ENCODE results near the gene NCOA5.

The NCOA5 gene

GRCh38 chr20:46071573-46071972 is 18.2 kb downstream of the NCOA5 start:
- no peak overlapping the region for H3K4me3 ChIP-seq (ENCODE audit: low read depth, low read length)
- TF ChIP-seq, protein P1, sequence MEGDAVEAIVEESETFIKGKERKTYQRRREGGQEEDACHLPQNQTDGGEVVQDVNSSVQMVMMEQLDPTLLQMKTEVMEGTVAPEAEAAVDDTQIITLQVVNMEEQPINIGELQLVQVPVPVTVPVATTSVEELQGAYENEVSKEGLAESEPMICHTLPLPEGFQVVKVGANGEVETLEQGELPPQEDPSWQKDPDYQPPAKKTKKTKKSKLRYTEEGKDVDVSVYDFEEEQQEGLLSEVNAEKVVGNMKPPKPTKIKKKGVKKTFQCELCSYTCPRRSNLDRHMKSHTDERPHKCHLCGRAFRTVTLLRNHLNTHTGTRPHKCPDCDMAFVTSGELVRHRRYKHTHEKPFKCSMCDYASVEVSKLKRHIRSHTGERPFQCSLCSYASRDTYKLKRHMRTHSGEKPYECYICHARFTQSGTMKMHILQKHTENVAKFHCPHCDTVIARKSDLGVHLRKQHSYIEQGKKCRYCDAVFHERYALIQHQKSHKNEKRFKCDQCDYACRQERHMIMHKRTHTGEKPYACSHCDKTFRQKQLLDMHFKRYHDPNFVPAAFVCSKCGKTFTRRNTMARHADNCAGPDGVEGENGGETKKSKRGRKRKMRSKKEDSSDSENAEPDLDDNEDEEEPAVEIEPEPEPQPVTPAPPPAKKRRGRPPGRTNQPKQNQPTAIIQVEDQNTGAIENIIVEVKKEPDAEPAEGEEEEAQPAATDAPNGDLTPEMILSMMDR (IDR thresholded peaks at IDR 0.05; ENCODE audit: borderline replicate concordance, insufficient read depth, low read depth, low read length), result no peak

- no peak overlapping the region for H3K4me3 ChIP-seq (ENCODE audit: low read depth, low read length)
- TF ChIP-seq, protein P1 (IDR thresholded peaks at IDR 0.05; ENCODE audit: borderline replicate concordance, insufficient read depth, low read depth, low read length), result no peak
Measured at GRCh38 chr20:46070215-46070900, 19.4 kb downstream of the NCOA5 start.

DNA sequence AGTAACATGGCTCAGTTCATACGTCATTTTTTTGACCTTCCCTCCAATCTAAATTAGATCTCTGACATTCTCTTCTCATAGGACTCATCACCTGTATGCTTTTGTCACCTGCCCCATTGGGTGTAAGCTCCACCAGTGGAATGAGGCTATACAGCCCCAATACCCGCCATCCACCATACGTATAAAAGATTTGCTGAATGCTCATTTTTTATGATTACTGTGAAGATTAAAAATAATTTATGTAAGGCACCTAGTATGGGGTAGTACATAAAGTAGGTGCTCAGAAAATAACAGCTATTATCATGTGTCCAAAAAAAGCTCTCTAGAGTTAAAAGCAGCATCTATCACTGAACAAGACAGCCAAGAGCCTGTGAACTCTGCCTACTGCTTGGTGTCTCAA is 24.1 kb downstream of the NCOA5 start:
- TF ChIP-seq, protein P1 (IDR thresholded peaks at IDR 0.05; ENCODE audit: borderline replicate concordance, insufficient read depth, low read depth, low read length), result no peak
- no peak overlapping the region for H3K4me3 ChIP-seq (ENCODE audit: low read depth, low read length)

DNA sequence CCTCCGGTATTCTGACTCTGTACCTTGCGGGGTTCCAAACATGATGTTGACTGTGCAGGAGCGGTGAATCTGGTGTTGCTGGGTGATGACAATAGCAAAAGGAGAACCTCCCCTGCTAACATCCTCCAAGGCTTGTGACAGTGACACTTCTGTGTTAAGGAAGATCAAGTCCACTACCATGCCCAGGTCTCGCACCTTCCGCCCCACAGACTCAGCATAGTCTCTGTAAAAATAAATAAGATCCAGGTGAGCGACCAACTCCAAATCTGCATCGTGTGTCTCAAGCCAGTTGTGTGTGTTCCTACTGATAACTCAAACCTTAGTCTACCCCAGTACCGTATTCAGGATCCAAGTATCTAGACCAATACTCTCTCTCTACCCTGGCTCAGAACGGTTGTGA is 24.8 kb downstream of the NCOA5 start:
- TF ChIP-seq, protein P1 (IDR thresholded peaks at IDR 0.05; ENCODE audit: borderline replicate concordance, insufficient read depth, low read depth, low read length), result no peak
- no peak overlapping the region for H3K4me3 ChIP-seq (ENCODE audit: low read depth, low read length)

GRCh38 chr20:46063652-46064054 is 26.1 kb downstream of the NCOA5 start:
- TF ChIP-seq, protein P1 (IDR thresholded peaks at IDR 0.05; ENCODE audit: borderline replicate concordance, insufficient read depth, low read depth, low read length), result no peak
- H3K4me3 ChIP-seq (ENCODE audit: low read depth, low read length), result no peak overlapping the region

DNA sequence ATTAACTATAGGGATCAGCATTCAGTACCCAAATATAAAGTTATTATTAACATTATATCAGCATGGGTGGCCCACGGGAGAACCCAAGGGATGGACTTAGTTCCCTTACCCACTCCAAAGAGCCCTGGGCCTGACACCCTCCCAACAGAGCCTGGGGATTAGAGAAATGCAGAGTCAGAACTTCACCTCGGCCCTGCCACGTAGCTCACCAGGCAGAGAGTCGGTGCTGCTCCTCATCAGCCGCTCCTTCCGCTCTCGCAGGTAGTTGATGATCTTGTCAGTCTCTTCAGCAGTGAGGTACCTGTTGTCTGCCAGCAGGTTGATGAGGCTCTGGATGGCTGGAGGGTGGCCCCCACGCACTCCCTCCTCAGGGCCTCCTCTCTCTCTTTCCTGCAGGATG is 26.6 kb downstream of the NCOA5 start:
- TF ChIP-seq, protein P1 (IDR thresholded peaks at IDR 0.05; ENCODE audit: borderline replicate concordance, insufficient read depth, low read depth, low read length), result no peak
- no peak overlapping the region for H3K4me3 ChIP-seq (ENCODE audit: low read depth, low read length)

DNA sequence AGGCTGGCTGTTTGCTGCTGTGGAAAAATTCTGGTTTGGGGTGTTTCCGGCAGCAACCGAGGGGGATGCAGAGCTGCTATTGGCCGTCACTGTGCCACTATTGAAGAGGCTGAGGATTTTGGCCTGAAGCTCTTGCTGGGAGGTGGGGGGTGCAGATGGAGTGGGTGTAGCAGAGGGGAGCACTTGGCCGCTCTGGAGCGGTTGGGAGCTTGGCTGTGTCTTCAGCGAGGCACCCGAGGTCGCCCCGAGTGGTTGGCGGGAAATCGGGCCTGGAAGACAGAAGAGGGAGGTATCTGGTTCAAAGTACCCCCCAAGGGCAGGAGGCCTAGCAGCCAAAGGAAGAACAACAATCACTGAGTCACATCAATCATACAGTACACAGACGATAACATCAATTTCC is 27.1 kb downstream of the NCOA5 start:
- TF ChIP-seq, protein P1 (IDR thresholded peaks at IDR 0.05; ENCODE audit: borderline replicate concordance, insufficient read depth, low read depth, low read length), result no peak
- H3K4me3 ChIP-seq (ENCODE audit: low read depth, low read length), result no peak overlapping the region
